ENCODE data around the gene KCND1.

GRCh38 chrX:48918643-48919340 lies 52.9 kb downstream of the KCND1 start, which contains the start of gene PIM2:
- TF ChIP-seq, protein P1, sequence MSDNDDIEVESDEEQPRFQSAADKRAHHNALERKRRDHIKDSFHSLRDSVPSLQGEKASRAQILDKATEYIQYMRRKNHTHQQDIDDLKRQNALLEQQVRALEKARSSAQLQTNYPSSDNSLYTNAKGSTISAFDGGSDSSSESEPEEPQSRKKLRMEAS (IDR thresholded peaks at IDR 0.05): peak; percentile 54
- TF ChIP-seq, protein P2, sequence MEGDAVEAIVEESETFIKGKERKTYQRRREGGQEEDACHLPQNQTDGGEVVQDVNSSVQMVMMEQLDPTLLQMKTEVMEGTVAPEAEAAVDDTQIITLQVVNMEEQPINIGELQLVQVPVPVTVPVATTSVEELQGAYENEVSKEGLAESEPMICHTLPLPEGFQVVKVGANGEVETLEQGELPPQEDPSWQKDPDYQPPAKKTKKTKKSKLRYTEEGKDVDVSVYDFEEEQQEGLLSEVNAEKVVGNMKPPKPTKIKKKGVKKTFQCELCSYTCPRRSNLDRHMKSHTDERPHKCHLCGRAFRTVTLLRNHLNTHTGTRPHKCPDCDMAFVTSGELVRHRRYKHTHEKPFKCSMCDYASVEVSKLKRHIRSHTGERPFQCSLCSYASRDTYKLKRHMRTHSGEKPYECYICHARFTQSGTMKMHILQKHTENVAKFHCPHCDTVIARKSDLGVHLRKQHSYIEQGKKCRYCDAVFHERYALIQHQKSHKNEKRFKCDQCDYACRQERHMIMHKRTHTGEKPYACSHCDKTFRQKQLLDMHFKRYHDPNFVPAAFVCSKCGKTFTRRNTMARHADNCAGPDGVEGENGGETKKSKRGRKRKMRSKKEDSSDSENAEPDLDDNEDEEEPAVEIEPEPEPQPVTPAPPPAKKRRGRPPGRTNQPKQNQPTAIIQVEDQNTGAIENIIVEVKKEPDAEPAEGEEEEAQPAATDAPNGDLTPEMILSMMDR (IDR thresholded peaks at IDR 0.05; ENCODE audit: low read depth, low read length, missing input control): no peak
- TF ChIP-seq GABPA (IDR thresholded peaks at IDR 0.05 in 1 of 2, conservative IDR thresholded peaks at IDR 0.05 in 1 of 2) (no peak), TAF1 (conservative IDR thresholded peaks at IDR 0.05) (peak; percentile 82)
- TF ChIP-seq, protein P3, sequence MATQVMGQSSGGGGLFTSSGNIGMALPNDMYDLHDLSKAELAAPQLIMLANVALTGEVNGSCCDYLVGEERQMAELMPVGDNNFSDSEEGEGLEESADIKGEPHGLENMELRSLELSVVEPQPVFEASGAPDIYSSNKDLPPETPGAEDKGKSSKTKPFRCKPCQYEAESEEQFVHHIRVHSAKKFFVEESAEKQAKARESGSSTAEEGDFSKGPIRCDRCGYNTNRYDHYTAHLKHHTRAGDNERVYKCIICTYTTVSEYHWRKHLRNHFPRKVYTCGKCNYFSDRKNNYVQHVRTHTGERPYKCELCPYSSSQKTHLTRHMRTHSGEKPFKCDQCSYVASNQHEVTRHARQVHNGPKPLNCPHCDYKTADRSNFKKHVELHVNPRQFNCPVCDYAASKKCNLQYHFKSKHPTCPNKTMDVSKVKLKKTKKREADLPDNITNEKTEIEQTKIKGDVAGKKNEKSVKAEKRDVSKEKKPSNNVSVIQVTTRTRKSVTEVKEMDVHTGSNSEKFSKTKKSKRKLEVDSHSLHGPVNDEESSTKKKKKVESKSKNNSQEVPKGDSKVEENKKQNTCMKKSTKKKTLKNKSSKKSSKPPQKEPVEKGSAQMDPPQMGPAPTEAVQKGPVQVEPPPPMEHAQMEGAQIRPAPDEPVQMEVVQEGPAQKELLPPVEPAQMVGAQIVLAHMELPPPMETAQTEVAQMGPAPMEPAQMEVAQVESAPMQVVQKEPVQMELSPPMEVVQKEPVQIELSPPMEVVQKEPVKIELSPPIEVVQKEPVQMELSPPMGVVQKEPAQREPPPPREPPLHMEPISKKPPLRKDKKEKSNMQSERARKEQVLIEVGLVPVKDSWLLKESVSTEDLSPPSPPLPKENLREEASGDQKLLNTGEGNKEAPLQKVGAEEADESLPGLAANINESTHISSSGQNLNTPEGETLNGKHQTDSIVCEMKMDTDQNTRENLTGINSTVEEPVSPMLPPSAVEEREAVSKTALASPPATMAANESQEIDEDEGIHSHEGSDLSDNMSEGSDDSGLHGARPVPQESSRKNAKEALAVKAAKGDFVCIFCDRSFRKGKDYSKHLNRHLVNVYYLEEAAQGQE (IDR thresholded peaks at IDR 0.05): peak; percentile 50
